Gastrocnemius medialis (tissue), 4 donors: ENCODE data around the gene RPL22.

ENCODE experiments used
- POLR2A ChIP-seq, 2 donors: fragments of 450-650 bp; IDR thresholded peaks; one replicate each; pipeline ENCODE4 v1.6.1; 2017; ENCODE audit warnings: antibody characterized with exemption in 2 of 2, mild to moderate bottlenecking in 2 of 2, moderate library complexity in 2 of 2
- TF ChIP-seq, protein P1 (sequence below), 5 experiments: fragments of 450-650 bp in 3 of 5; fragments of 200-600 bp in 2 of 5; sonication (generic) in 2 of 5; IDR thresholded peaks in 4 of 5; conservative IDR thresholded peaks in 1 of 5; 1 replicate in 4 of 5; 2 replicates in 1 of 5; pipeline ENCODE4 v1.5.1; 2016 to 2019; ENCODE audit warnings: antibody characterized with exemption in 5 of 5, mild to moderate bottlenecking in 3 of 5, moderate library complexity in 3 of 5

DNA sequence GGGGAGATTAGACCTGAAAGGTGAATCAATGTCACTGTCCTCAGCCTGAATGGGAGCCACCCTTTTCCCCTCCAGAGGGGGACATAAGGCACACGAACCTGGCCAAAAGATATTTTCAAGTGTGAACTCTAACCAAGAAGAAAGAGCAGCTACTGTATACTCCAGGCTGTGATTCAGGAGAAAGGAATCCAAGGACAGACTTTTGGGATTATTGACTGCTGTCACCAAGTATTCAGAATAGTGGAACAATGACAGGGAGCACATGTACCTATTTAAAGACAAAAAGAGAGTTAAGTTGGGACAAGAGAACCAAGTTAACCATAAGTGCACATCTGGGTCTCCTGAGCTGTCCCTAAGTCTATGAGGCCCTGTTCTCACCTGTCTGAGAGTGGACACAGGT, 34.0 kb upstream of the RPL22 start:
- no peak for TF ChIP-seq POLR2A (IDR thresholded peaks at IDR 0.05)
- TF ChIP-seq, protein P1, sequence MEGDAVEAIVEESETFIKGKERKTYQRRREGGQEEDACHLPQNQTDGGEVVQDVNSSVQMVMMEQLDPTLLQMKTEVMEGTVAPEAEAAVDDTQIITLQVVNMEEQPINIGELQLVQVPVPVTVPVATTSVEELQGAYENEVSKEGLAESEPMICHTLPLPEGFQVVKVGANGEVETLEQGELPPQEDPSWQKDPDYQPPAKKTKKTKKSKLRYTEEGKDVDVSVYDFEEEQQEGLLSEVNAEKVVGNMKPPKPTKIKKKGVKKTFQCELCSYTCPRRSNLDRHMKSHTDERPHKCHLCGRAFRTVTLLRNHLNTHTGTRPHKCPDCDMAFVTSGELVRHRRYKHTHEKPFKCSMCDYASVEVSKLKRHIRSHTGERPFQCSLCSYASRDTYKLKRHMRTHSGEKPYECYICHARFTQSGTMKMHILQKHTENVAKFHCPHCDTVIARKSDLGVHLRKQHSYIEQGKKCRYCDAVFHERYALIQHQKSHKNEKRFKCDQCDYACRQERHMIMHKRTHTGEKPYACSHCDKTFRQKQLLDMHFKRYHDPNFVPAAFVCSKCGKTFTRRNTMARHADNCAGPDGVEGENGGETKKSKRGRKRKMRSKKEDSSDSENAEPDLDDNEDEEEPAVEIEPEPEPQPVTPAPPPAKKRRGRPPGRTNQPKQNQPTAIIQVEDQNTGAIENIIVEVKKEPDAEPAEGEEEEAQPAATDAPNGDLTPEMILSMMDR (IDR thresholded peaks at IDR 0.05 in 4 of 5, conservative IDR thresholded peaks at IDR 0.05 in 1 of 5) = no peak
